Stimulated activated CD4-positive, alpha-beta T cell treated with anti-CD3 and anti-CD28 coated beads, TNF-alpha, amount 100 ng/mL, for 48 hours (primary cell): ENCODE data around the gene LTBP1.

Experiments
- DNase-seq, 3 donors: peaks; one replicate each; pipeline ENCODE4 v3.0.0-alpha.2; 2020; ENCODE audit warnings: low read depth in 3 of 3

The LTBP1 gene

GRCh38 chr2:33202641-33203522 lies 256.1 kb downstream of the LTBP1 start:
- no peak for DNase-seq

- DNase-seq, result no peak
Measured at GRCh38 chr2:33204945-33205344, 258.2 kb downstream of the LTBP1 start.

- DNase-seq, result no peak
Measured at GRCh38 chr2:33205693-33206434, 259.1 kb downstream of the LTBP1 start.

GRCh38 chr2:33207151-33207740 lies 260.5 kb downstream of the LTBP1 start:
- no peak for DNase-seq

GRCh38 chr2:33208400-33208799 lies 261.6 kb downstream of the LTBP1 start:
- DNase-seq, result no peak

- no peak for DNase-seq
Measured at GRCh38 chr2:33209976-33210375, 263.2 kb downstream of the LTBP1 start.

GRCh38 chr2:33210626-33211025 lies 263.9 kb downstream of the LTBP1 start:
- no peak for DNase-seq

GRCh38 chr2:33212151-33212550 lies 265.4 kb downstream of the LTBP1 start:
- DNase-seq, result no peak

GRCh38 chr2:33213244-33213643 lies 266.5 kb downstream of the LTBP1 start:
- DNase-seq, result no peak

GRCh38 chr2:33213648-33214047 lies 266.9 kb downstream of the LTBP1 start:
- DNase-seq, result no peak

- no peak for DNase-seq
Measured at GRCh38 chr2:33214436-33214835, 267.7 kb downstream of the LTBP1 start.

GRCh38 chr2:33214857-33215256 lies 268.1 kb downstream of the LTBP1 start:
- no peak for DNase-seq

GRCh38 chr2:33215299-33215698 lies 268.5 kb downstream of the LTBP1 start:
- DNase-seq, result no peak

GRCh38 chr2:33215983-33216382 lies 269.2 kb downstream of the LTBP1 start:
- DNase-seq, result no peak

- no peak for DNase-seq
Measured at GRCh38 chr2:33216508-33217182, 269.9 kb downstream of the LTBP1 start.

- DNase-seq, result no peak
Measured at GRCh38 chr2:33217406-33217805, 270.7 kb downstream of the LTBP1 start.

- DNase-seq, result no peak
Measured at GRCh38 chr2:33219114-33219513, 272.4 kb downstream of the LTBP1 start.

- DNase-seq, result no peak
Measured at GRCh38 chr2:33219850-33220275, 273.1 kb downstream of the LTBP1 start.

GRCh38 chr2:33220533-33220932 lies 273.8 kb downstream of the LTBP1 start:
- DNase-seq, result no peak

- DNase-seq, result no peak
Measured at GRCh38 chr2:33221046-33221784, 274.5 kb downstream of the LTBP1 start.

GRCh38 chr2:33222309-33222708 lies 275.6 kb downstream of the LTBP1 start:
- DNase-seq, result no peak
